PC-9 (cell line): ENCODE results near the gene DYSF. TPM values are rescaled to one million over a fixed set of nuclear protein-coding genes. Genes with fewer than 3 reads are reported as not detected.

Source experiments
- BruUV-seq: library from RNA; stranded (reverse); fragments of 400-500 nt; replicated peaks from 2 replicates; lab custom pipeline; 2021; lab: Mats Ljungman, UMichigan
- CTCF ChIA-PET: fragments of 300-600 bp; sonication (Branson Sonifier 250); formaldehyde crosslinking; loops from one replicate; lab custom pipeline; 2022; ENCODE audit warnings: antibody characterized with exemption; lab: Charles Lee
- POLR2A ChIA-PET: fragments of 300-600 bp; sonication (Branson Sonifier 250); formaldehyde crosslinking; loops from one replicate; lab custom pipeline; 2022; ENCODE audit warnings: antibody characterized with exemption; ENCODE audit not compliant: unreplicated experiment; lab: Charles Lee
- DNase-seq, 2 experiments: peaks; one replicate each; pipeline versions ENCODE4 v3.0.0 to v3.0.0-alpha.2; 2015 to 2022; ENCODE audit warnings: mixed read lengths in 1 of 2
- H2AFZ ChIP-seq: fragments of 200-600 bp; sonication (generic); 2 replicates; pipeline ENCODE4 v1.8.1; 2017; ENCODE audit warnings: antibody characterized with exemption
- H3F3A ChIP-seq: fragments of 200-600 bp; sonication (generic); 2 replicates; pipeline ENCODE4 v1.8.1; 2017; ENCODE audit warnings: antibody characterized with exemption, mild to moderate bottlenecking, low read depth; ENCODE audit not compliant: insufficient read depth
- H3K27ac ChIP-seq: fragments of 200-600 bp; sonication (generic); 2 replicates; pipeline ENCODE4 v1.6.1; 2016; ENCODE audit warnings: mixed run types
- H3K27me3 ChIP-seq: fragments of 200-600 bp; sonication (generic); 2 replicates; pipeline ENCODE4 v1.6.1; 2016; ENCODE audit warnings: low read depth, mixed run types; ENCODE audit not compliant: insufficient read depth
- H3K36me3 ChIP-seq: fragments of 200-600 bp; sonication (generic); 2 replicates; pipeline ENCODE4 v1.6.1; 2016; ENCODE audit warnings: low read depth, mixed run types
- H3K4me1 ChIP-seq: fragments of 200-600 bp; sonication (generic); replicated peaks from 2 replicates; pipeline ENCODE4 v1.6.1; 2016; ENCODE audit warnings: mixed run types; ENCODE audit not compliant: insufficient read depth
- H3K4me2 ChIP-seq: fragments of 200-600 bp; sonication (generic); 2 replicates; pipeline ENCODE4 v1.6.1; 2017; ENCODE audit warnings: mixed run types
- H3K4me3 ChIP-seq: fragments of 200-600 bp; sonication (generic); 2 replicates; pipeline ENCODE4 v1.6.1; 2016; ENCODE audit warnings: mixed run types
- H3K79me2 ChIP-seq: fragments of 200-600 bp; sonication (generic); 2 replicates; pipeline ENCODE4 v1.6.1; 2017; ENCODE audit warnings: low read depth, mixed run types
- H3K9me2 ChIP-seq: fragments of 200-600 bp; sonication (generic); 2 replicates; pipeline ENCODE4 v1.8.1; 2017; ENCODE audit warnings: mild to moderate bottlenecking; ENCODE audit not compliant: insufficient read depth
- H3K9me3 ChIP-seq: fragments of 200-600 bp; sonication (generic); 2 replicates; pipeline ENCODE4 v1.8.1; 2016; ENCODE audit warnings: low read depth; ENCODE audit not compliant: insufficient read depth
- H4K20me1 ChIP-seq: fragments of 200-600 bp; sonication (generic); 2 replicates; pipeline ENCODE4 v1.8.1; 2017; ENCODE audit not compliant: insufficient read depth
- CTCF ChIP-seq: fragments of 200-600 bp; sonication (generic); conservative IDR thresholded peaks from 2 replicates; pipeline ENCODE4 v1.6.1; 2017; ENCODE audit warnings: mixed run types, antibody characterized with exemption, mild to moderate bottlenecking, moderate library complexity
- EZH2 ChIP-seq: fragments of 200-600 bp; sonication (generic); IDR thresholded peaks from 2 replicates; pipeline ENCODE4 v1.8.0; 2017; ENCODE audit warnings: antibody characterized with exemption, low read depth
- intact Hi-C: fragments of 100-400 bp; cut with micrococcal nuclease; formaldehyde crosslinking; loops from one replicate; pipeline ENCODE4 v1.10.0; 2022; ENCODE audit not compliant: unreplicated experiment
- total RNA-seq: library from RNA; stranded (reverse); gene quantifications from 2 replicates; pipeline ENCODE4 v1.2.3, GENCODE V29; 2021

DYSF gene
- total RNA-seq, 1 experiment from 2014 or later = 12.2 TPM

GRCh38 chr2:71595569-71595968, 142.2 kb downstream of the DYSF start:
- Histone ChIP-seq H4K20me1 (no peaks in the 10 kb centered on the region), H3K36me3 (no peaks in the 10 kb centered on the region), H3K4me1 (no peaks in the 10 kb centered on the region), H3K9me2 (no peaks in the 10 kb centered on the region), H3F3A (no peaks in the 10 kb centered on the region), H3K4me3 (no peak overlapping the region), H3K9me3 (no peaks in the 10 kb centered on the region), H3K27me3 (no peaks in the 10 kb centered on the region), H3K27ac (no peak overlapping the region), H2AFZ (no peak overlapping the region), H3K79me2 (no peaks in the 10 kb centered on the region), H3K4me2 (no peak overlapping the region)
- DNase-seq = no peak
- intact Hi-C loops = no loop called here
- BruUV-seq = no TSS peak
- TF ChIP-seq CTCF (no peak), EZH2 (no peak)
- POLR2A ChIA-PET = no interaction called here
- CTCF ChIA-PET = no interaction called here

- TF ChIP-seq CTCF (no peak), EZH2 (no peak)
- Histone ChIP-seq H3K27me3 (no peaks in the 10 kb centered on the region), H3F3A (no peaks in the 10 kb centered on the region), H3K4me1 (no peaks in the 10 kb centered on the region), H3K79me2 (no peaks in the 10 kb centered on the region), H3K27ac (no peak overlapping the region), H3K36me3 (no peaks in the 10 kb centered on the region), H2AFZ (no peak overlapping the region), H3K4me2 (no peak overlapping the region), H3K4me3 (no peak overlapping the region), H3K9me2 (no peaks in the 10 kb centered on the region), H3K9me3 (no peaks in the 10 kb centered on the region), H4K20me1 (no peaks in the 10 kb centered on the region)
- intact Hi-C loops = no loop called here
- ChIA-PET CTCF (no interaction called here), POLR2A (no interaction called here)
- BruUV-seq = no TSS peak
- DNase-seq = no peak
Measured at GRCh38 chr2:71596011-71596410, 142.7 kb downstream of the DYSF start.

GRCh38 chr2:71597756-71598155, 144.4 kb downstream of the DYSF start:
- intact Hi-C loops = no loop called here
- BruUV-seq = no TSS peak
- CTCF ChIA-PET = interaction anchor here (0.5 kb wide), 1 partner anchor 84 kb away, joined by 7 read pairs; no protein-coding TSS in a partner anchor

More at GRCh38 chr2:71597756-71598155, 144.4 kb downstream of the DYSF start:
- H3K9me3 ChIP-seq = no peaks in the 10 kb centered on the region
- POLR2A ChIA-PET = no interaction called here
- no peaks in the 10 kb centered on the region for H3K36me3 ChIP-seq
- no peaks in the 10 kb centered on the region for H4K20me1 ChIP-seq
- no peaks in the 10 kb centered on the region for H3F3A ChIP-seq
- no peak overlapping the region for H3K4me2 ChIP-seq
- no peaks in the 10 kb centered on the region for H3K4me1 ChIP-seq
- no peak overlapping the region for H2AFZ ChIP-seq
- H3K79me2 ChIP-seq = no peaks in the 10 kb centered on the region
- H3K9me2 ChIP-seq = no peaks in the 10 kb centered on the region
- H3K27me3 ChIP-seq = no peaks in the 10 kb centered on the region
- H3K4me3 ChIP-seq = no peak overlapping the region
- TF ChIP-seq CTCF = no peak
- no peak for TF ChIP-seq EZH2
- H3K27ac ChIP-seq = no peak overlapping the region
- no peak for DNase-seq
